ENCODE data around the gene PCBP3.

PCBP3 gene

DNA sequence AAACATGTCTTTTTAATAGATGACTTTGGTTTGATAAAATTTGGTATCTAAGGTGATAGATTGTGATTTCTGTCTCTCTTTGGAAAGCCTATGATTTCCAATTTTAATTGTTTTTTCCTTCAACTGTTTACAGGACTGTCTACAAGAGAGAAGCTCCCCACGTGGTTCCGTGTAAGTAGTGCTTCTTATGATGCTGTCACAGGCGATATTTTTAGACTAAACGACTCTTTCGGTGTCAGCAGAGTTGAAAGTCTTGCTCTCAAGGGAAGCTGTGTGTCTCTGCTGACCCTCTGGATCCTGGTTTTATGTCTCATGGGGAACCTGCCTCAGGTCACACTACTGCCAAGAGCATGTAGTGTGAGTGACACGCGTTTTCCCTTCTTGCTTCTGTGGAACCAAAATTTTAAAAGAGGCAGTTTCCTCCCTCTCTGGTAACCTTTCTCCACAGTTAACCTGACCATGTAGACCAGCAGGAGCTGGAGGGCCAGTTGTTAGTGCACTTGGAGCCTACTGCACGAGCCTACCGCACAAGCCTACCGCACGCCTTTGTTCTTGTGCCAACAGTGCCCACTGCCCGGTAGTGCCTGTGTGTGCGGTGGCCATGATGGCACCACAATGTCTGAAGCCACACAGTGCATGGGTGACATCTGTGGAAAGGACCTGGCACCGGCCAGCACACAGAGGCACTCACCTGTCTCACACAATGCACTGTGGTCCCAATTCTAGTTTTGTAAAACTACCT, 91.9 kb downstream of the PCBP3 start:
- DNase-seq = no peak

DNA sequence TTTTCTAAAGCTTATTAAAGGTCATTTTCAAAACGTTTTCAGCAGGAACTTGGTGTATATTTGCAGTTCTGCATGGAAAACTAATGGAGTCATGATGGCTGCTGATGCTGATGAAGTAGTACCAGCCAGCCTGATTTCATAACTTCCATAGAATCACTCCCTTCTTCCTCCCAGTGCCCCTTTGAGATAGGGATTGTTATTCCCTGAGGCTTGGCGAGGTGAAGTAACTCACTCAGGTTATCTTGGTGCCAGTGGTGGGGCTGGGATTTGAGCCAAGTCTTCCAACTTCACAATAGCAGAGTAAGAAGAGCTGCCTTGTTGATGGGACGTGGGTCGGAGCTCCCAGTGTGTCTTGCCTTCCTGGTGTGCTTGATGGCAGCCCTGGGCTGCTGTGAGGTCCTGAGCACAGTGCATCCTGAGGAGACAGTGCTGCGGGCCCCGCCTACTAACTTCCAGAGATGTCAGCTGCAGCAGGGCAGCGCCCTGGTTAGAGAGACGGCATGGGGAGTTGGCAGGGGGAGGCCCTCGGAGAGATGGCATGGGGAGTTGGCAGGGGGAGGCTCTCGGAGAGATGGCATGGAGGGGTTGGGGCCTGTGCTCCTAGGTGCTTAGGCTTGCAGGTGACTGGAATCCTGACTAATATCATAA, 92.6 kb downstream of the PCBP3 start:
- DNase-seq = no peak

DNA sequence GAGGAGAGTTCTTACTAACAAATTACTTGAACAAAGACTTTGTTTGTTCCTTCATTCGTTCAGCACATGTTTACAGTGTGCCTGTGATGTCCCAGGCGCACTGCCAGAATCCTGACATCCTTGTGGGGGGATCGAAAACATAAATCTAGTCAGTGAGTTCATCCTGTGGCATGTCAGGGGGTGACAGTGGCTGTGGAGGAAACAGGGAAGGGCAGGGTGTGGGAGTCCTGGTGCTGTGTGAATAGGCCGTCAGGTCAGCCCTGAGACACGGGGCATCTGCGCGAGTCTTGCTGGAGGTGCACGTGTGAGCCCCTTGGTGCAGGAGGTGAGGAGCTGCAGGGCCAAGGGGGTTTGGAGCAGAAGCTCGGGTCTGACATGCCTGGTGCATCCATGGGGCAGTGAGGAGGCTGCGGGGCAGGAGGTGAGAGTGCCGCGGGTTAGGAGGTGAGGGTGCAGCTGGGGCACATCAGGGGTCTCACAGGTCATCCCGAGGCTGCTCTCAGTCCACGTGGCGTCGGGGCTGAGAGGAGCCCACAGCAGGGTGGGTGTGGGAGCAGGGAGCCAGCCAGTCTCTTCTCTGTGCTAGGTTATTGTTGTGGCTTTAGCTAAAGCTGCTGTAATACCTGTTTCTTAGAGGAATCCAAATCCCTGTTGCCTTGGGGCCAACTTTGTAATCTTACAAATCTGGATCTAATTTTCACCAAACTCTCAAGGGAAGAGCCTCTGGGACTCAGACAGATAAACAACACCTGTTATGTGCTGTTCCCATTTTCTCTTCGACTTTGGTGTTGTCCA, 93.4 kb downstream of the PCBP3 start:
- DNase-seq = no peak

DNA sequence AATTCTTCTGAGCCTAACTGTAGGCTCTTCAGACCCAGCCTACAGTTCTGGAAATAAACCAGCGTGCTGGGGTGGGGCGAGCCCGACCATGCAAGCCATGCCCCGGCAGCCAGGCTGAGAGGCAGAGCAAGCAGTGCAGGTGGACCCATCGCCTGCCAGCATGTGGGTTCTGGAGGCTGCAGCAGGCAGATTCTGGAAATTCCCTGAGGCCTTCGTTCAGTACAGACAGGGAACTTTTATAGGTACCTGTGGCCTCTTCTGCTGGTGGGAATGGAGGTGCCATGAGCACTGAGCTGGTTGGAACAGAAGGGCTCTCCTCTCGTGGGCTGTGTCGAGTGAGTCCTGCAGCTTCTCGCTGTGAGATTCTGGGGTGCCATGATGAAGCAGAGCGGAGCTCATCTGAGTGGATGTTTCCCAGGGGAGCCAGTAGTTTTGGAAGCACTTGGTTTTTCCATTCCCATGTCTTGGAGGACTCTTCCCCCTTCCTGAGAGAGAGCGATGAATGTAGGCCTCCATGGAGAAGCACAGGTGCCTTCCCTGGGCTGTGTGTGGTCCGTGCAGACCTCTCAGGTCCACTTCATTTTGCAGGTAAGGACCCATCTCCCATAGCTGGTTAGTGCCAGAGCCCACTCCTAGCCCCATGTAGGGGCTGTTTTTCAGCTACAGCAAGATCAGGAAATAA, 94.1 kb downstream of the PCBP3 start:
- no peak for DNase-seq

DNA sequence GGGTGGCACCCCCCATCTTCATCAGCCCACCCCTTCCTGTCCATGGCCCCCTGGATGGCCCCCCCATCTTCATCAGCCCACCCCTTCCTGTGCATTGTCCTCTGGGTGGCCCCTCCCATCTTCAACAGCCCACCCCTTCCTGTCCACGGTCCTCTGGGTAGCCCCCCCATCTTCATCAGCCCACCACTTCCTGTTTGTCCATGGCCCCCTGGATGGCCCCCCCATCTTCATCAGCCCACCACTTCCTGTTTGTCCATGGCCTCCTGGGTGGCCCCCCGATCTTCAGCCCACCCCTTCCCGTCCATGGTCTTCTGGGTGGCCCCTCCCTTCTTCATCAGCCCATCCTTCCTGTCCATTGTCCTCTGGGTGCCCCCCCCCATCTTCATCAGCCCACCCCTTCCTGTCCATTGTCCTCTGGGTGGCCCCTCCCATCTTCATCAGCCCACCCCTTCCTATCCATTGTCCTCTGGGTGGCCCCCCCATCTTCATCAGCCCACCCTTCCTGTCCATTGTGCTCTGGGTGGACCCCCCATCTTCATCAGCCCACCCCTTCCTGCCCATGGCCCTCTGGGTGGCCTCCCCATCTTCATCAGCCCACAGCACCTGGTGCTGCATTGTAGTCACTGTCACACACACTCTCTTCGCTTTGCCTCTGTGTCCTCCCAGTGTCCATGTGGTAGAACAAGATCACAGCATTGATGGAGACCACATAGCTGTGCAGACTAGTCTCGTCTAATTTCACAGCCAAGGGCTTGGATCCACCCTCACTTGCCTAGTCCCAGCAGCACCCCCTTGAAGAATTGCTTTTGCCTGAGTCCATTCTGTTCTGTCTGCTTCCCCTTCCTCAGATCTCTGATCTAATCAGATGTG, 95.9 kb downstream of the PCBP3 start:
- DNase-seq = no peak

DNA sequence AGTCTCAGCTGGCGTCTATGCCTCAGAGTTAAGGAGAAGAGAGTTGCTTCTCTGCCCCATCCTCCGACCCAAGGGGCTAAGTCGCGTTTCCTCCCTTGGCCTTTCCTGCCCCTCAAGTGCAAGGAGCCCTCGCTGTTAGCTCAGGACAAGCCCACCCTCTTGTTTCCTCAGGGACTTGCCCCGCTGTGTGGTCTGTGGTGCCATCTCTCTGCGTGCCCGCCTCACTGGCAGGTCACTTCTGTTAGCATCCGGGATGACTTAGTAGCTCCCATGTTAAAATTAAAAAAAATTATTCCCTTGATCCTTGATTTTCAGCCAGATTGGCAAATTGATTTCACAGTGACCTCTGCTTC, 96.5 kb downstream of the PCBP3 start:
- DNase-seq = no peak

DNA sequence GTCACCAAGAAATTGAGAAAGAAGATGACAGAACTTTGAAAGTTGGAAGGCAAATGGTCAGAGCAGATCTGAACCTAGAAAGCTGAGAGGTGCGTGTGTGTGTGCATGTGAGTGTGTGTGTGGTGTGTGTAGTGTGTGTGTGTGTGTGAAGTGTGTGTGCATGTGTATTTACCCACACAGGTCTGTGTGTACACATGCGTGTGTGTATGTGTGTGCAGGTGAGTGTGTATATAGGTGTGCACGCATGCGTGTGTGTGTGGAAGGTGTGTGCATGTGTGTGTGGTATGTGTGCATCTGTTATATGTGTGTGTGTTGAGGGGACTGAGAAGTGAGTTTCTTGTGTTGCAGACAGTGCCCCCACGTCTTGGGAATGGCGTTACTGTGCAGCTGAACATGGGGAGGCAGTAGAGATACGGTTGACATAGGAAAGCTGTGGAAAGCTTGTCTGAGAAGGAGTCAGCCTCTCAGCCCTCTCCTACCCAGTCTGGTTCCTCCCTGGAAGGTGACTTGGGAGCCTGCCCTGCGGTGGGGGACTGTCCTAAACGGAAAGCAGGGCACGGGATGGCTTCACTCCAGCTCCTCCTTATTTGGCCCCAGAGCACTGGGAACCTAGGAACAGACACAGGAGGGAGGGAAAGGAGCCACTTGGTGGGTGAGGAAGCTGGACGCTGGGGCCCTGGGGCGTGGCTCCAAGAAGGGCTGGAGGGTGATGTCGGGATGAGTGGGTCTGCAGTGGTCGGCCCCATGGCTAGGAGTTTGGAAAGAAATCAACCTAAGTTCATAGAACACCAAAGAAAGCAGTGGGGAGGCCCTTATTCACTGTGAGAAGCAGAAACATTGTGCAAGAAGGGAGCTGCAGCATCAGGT, 97.2 kb downstream of the PCBP3 start:
- no peak for DNase-seq

DNA sequence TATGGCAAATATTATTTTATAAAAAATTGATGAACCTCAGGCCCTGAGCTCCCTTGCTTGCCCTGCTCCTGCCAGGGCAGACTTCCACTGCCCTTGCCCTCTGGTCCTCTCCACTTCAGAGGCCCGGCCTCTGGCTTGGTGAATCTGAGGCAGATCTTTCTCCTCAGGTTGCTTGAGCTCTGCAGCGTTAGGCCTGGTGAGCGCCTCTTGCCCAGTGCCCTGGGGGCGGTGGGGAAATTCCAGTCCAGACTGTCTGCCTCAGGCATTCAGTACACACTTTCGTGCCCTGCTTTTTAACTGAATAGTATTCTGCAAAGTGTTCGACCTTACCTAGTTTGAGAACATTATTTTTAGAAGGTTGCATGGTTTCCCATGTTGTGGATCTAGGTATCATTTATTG, 98.2 kb downstream of the PCBP3 start:
- DNase-seq = no peak

DNA sequence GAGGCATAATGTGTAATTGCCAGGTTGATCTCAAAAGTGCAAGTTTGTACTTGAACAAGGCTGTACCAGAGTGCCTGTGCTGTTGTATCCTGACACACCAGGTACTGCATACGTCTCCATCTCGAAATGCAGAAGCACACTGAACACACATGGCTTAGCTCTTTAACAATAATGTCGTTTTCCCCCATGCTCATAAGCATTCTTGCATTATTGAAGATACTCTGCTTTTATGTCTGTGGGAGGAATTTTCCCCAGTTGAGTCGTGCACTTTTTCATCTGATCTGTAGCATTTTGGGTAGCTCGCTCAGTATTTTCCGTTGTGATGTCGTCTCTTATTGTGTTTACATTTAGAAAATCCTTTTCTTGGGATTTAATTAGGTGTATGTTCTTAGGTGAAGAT, 98.7 kb downstream of the PCBP3 start:
- no peak for DNase-seq

DNA sequence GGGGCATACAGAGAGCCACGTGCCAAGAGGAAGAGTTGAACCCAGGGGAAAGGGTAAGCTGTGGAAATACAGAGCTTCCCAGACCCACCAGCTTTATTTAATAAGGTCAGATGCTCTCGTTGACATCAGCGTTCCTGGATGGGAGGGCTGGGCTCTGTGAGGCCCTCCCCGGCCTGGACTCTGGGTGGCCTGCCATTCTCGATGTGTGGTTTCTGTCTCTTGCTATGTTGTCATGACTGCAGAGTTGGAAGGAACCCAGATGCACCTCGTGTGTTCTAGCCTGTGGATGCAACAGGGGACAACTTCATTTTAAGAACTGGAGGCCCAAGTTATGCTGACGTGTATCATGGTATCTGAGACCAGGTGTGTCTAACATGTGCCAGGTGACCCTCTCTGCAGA, 101.7 kb downstream of the PCBP3 start:
- DNase-seq = no peak

DNA sequence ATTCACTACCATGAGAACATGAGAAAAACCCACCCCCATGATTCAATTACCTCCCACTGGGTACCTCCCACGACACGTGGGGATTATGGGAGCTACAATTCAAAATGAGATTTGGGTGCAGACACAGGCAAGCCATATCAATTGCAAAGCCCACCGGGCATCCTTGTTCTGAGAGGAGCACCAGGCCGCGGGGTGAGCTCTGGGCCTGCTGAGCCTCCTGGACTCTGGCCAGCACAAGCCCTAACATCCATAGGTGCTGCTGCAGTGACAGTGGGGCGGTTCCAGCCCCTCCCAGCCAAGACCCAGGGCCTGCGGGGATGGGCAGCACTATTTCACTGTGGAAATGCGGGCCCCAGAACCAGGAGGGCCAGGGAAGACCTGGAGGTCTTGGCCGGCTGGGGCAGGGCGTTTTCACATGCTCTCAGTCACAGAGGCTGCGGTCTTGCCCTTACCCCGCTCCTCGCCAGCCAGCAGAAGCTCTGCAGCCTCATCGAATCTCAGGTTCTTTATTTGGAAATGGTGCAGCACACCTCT, 103.8 kb downstream of the PCBP3 start:
- no peak for DNase-seq

DNA sequence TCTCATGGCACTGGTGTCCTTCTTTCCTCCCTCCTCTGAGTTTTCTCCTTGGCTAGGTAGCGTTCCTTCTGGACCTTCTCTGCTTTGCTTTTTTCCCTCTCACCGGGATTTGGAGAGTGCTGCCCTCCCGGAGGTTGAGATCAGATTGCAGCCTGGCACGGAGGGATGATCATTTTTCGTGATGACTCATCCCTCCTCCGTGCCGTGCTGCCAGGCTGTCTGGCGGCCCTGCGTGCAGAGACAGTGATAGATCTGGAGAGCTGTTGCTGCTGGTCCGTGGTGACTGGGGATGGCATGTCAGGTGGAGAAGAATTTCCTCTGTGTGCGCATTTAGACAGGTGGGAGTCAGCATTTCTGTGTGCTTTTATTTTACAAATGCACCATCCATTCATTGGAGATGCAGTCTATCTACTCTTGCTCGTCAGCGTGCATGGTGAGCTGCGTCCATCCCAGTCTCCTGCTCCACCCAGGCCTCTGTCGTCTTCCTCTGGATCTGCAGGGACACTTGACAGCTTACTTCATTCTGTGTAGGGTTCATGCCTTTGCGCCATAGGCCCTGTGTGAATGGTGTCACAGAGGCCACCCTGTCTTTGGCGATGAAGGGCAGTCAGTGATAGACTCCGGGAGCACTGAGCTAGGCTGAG, 104.4 kb downstream of the PCBP3 start:
- no peak for DNase-seq

DNA sequence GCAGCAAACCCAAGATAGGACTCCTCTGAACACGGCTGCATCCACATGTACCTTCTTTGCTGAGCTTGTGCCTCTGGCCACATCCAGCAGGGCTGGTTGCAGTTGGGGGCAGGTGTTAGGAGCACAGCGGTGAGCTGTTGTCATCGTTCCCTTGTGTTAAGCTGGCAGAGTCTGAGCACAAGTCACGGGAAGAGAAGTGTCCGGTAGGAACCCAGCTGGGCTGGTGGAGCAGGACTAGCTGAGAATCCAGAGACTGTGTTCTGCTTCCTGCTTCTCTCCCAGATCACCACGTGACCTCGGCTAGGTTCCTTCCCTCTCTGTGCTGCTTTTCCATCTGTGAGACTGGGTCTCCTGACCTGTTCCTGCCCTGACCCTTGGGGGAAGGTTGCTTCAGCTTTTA, 105.1 kb downstream of the PCBP3 start:
- DNase-seq = no peak

DNA sequence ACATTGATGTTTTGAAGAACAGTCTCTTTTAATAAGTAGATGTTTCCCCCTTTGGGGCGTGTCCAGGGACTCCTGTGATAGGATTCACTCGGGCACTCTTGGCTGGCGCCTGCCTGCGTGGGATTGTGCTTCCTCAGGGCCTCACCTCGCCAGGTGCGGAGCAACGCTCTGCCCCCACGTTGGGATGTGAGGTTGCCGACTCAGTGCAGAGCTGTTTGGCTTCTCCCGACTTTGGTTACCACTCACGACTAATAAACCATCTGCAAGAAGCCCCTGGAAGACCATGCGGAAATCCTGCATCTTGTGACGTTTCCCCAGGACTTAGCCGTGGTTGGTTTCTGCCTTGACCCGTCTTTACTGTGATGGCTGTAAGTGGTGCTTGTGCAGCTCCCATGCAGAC, 106.4 kb downstream of the PCBP3 start:
- no peak for DNase-seq

DNA sequence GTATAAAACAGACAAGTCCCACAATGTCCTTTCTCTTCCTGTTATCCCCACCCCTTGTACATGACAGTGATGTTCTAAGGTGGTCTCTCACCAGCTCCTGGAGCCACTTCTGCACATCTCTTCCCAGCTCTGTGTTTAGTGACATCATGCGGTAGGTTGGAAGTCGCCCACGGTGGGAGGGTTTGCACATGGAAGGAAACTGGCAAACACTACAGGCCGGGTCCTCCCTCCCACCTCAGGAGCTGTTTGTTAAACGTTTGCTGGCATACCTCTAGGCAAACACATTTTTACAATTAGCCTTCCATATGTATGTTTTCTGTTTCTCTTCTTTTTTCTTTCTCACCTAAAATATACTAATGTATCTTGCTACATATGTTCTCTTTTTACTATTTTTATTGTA, 107.4 kb downstream of the PCBP3 start:
- DNase-seq = no peak

DNA sequence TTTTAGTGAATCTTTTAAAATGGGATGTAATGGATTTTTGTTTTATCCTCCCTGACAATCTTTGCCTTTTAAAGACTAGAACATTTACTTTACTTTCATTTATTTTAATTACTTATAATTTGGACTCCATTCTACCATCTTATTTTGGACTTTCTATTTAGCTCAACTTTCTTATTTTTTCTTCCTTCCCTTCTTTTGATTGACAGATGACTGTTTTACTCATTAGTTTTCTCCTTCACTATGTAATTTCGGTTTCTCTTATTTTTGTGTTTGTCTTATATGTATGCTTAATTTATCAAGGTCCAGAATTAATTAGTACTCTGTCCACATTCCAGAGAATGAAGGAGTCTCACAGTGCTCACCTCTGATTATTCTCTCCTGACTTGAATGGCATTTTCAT, 109.9 kb downstream of the PCBP3 start:
- DNase-seq = no peak

DNA sequence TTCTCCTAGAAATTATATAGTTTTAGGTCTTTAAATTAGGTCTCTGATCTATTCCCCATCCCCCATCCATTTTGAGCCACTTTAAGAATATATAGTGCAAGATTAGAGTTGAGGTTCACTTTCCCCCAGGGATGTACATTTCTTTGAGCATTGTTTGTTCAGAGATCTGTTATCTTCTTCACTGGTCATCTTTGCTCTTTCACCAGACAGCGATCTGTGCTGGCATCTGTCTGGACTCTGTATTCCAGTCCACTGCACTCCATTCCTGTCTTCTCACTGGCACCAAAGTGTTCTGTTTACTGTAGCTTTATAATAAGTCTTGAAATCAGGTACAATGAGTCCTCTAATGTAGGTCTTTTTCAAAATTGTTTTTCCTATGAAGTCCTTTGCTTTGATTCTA, 112.5 kb downstream of the PCBP3 start:
- no peak for DNase-seq

DNA sequence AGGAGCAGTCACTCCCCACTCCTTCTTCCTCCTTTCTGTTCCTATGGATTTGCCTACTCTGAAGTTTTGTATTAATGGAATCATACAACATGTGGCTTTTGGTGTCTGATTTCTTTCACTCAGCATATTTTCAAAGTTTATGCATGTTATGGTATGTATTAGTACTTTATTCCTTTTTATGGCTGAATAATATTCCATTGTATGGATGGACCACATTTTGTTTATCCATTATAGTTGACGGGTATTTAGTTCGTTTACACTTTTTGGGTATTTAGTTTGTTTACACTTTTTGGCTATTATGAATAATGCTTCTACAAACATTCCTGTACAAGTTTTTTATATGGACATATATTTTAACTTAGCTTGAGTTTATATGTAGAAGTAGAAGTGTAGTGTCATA, 113.1 kb downstream of the PCBP3 start:
- DNase-seq = no peak

DNA sequence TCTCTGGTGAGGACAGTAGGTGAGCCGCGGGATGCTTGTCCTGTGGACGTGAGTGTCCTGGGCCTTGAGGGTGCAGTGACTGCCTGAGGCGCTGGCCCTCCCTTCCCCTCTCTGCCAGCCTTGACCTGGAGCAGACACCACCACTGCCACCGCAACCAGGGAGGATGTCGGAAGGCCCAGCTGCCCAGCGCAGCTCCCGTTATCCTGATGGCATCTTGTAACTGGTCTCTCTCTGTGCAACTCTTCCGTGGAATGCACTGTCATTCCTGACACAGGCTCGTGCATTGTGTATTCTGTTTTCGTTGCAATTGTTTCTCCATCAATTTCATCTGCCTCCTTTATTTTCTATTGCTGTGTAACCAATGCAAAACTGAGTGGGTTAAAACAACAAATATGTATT, 118.2 kb downstream of the PCBP3 start:
- no peak for DNase-seq

DNA sequence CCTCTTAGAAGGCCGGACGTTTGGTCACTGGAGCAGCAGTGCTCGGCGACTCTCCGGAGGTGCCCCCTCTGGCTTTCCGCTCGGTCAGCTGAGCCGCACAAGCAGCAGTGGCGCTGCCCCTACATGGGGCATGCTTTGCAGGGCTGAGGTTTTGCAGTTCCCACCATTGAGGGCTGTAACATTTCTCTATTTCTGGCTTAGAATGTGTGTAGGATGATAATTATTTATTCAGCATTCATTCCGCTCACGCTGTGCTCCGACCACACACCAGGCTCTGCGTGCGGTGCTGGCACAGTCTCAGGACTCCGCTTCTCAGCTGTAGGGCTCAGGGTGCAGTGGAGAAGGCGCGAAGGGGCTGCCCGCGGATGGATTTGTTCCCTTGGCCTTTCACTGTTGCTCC, 119.5 kb downstream of the PCBP3 start:
- no peak for DNase-seq

DNA sequence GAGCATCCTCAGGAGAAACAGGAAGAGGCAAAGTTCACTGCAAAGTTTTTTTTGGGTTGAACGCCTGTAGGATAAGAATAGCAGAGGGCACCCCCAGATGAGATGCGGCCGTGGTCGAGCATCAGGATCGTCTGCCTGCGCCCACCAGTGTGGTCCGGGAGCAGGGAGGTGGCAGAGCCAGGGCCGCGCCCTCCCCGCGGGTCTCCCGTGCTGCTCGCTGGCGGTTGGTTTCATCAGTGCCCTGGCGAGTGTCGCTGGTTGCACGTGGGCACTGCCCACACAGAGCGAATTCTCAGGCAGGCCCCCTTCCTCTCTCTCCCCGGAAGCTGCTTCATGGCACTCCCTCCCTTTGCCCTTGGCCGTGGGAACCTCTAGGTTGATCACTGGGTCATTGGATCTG, 120.0 kb downstream of the PCBP3 start:
- DNase-seq = no peak

All from CD4-positive, alpha-beta T cell treated with Interleukin-1 beta for 1 hour (primary cell).